ENCODE data around the gene DHRS3. TPM values are rescaled to one million over a fixed set of nuclear protein-coding genes. Genes with fewer than 3 reads are reported as not detected.
A peak's percentile ranks its signal among the peaks of the same experiment; 100 is the strongest.

DHRS3 gene
- total and polyA plus RNA-seq, 2 of the 13 experiments (the other 11 are each of a cell fraction or from before 2014, with no cell fraction given), result 48.5 to 90.5 TPM

DNA sequence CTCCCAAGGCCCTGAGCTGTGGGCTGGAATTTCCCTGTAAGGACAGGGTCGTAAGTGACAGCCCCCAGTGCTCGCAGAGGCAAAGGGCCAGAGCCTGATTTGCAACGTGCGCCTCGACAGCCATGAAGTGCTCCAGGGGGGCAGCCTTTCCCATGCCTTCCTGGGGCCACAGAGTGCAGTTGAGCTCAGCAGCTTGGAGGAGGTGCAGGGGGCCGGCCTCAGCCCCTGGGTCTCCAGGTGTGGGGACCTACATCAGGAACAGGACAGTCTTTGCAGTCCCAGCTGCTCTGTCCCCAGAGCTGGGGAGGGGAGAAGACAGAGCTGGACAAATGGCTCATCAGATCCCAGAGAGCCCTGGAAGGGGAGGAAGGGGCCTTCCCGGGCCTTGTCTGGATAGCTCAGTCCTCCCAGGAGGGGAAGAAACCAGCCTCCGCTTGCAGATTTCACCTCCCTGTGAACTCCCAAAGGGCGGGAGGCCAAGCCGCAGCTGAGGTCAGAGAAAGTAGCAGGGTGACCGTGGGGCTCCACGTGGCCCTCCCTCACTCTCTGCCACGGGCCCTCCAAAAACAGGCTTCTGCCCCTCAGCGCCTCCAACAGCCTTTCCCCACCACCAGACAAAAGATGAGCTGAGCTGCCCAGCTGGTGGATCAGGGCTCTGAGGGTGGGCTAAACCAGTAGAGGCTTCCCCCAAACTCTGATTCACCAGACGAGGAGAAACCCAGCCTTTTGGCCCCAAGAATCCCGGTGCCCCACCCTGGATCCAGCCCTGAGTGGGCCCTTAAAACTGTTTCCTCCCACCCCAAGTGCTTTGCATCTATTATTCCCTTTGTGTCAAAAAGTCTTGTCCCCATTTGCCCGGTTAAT lies 76.5 kb downstream of the DHRS3 start (continued):
- TF ChIP-seq MAZ (IDR thresholded peaks at IDR 0.05; ENCODE audit: borderline replicate concordance, low read depth, low read length) (no peak), MAZ (CRISPR knock-in tag; IDR thresholded peaks at IDR 0.05; ENCODE audit: low read depth) (no peak), RBM22 (optimal IDR thresholded peaks at IDR 0.05; ENCODE audit: low read length) (no peak), BHLHE40 (IDR thresholded peaks at IDR 0.05; ENCODE audit: low read length) (no peak), ZNF121 (CRISPR knock-in tag; IDR thresholded peaks at IDR 0.05) (no peak)
- TF ChIP-seq, protein P1, sequence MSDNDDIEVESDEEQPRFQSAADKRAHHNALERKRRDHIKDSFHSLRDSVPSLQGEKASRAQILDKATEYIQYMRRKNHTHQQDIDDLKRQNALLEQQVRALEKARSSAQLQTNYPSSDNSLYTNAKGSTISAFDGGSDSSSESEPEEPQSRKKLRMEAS (IDR thresholded peaks at IDR 0.05), result 0 out of 2 replicates have a peak, but pooled peaks have one; percentile 18

DNA sequence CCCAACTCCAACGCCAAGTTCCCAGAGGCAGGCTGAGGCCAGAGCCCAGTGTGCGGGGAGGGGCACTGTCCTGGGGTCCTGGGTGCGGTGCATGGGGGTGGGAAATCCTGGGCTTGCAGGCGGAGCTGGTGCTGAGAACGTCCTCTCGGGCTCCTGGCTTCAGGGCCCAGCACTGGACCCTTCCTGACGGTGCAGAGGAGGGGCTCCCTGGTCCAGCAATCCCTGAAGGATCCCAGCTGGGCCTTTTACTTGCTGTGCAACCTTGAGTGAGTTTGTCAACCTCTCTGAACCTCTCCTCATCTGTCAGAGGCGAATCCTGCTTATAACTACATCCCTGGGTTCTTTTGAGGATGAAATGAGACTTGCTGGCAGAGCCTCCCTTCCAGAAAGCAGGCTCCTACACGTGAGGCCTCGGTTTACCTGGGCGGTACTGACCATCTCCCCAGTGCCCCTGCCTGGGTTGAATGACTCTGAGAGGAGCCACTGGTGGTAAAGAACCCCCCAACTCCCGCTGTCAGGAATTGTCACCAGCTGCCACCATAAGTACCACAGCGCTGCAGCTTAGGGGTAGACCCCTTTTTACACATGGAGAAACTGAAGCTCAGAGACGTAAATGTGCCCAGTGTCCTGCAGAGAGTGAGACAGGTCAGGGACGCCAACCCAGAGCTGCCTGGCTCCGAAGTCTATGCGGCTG lies 77.3 kb downstream of the DHRS3 start:
- DNase-seq (ENCODE audit: low spot score), result no peak
- no TSS peak for BruUV-seq (replicated peaks)
- Histone ChIP-seq H2AFZ (ENCODE audit: low read length) (no peak overlapping the region), H3K27me3 (ENCODE audit: control insufficient read depth in 1 of 2, insufficient read depth in 2 of 2, low read length in 2 of 2) (peaks cover 0 to 17% of the 10 kb centered on the region in 2 experiments; a peak in 2 of 5 replicates), H3K36me3 (replicated peaks in 1 of 2; ENCODE audit: control insufficient read depth in 1 of 2, insufficient read depth in 2 of 2, low read length in 2 of 2) (no peaks in the 10 kb centered on the region), H3K4me2 (ENCODE audit: low read depth, low read length) (peak overlapping the region; percentile 88), H3K27ac (ENCODE audit: extremely low read length, insufficient read depth, low read length) (no peak overlapping the region), H3K4me3 (replicated peaks in 1 of 3; ENCODE audit: insufficient read depth in 1 of 3, low read depth in 2 of 3, low read length in 3 of 3) (peak overlapping the region; percentile 42 to 69 (median 43); a peak in 5 of 6 replicates), H3K79me2 (ENCODE audit: insufficient read depth, low read length) (no peaks in the 10 kb centered on the region), H3K9ac (ENCODE audit: insufficient read depth, low read depth, low read length) (peak overlapping the region; percentile 23), H3K4me1 (ENCODE audit: insufficient read depth, low read length) (peaks cover 66% of the 10 kb centered on the region), H4K20me1 (ENCODE audit: insufficient read depth, low read length) (no peaks in the 10 kb centered on the region), H3K9me3 (ENCODE audit: low read length) (no peaks in the 10 kb centered on the region)
- no peak for FAIRE-seq
- ATAC-seq, result peak; percentile 42; the same call in 1 of the 3 replicates
- ChIA-PET POLR2A (interaction anchor here (0.7 to 6.3 kb wide), 11 partner anchors 9 to 160 kb away, joined by 3 to 50 read pairs (median 6); no protein-coding TSS in a partner anchor), CTCF (ENCODE audit: low intra/inter-chr PET ratio, low total read pairs) (no interaction called here)
- intact Hi-C loops (cut with micrococcal nuclease; ENCODE audit: unreplicated experiment), result no loop called here
- in situ Hi-C loops (cut with HindIII; ENCODE audit: extremely low pct_ligation_motif_present, low pct_unique_long_range_greater_than_20kb), result no loop called here
- WGBS (ENCODE audit: low lambda C conversion rate), result 31% methylated on average over 7 of the region's 17 CpGs
- 0 out of 2 replicates have a peak, but pooled peaks have one; percentile 24 for TF ChIP-seq ARNTL (CRISPR knock-in tag; IDR thresholded peaks at IDR 0.05)
- TF ChIP-seq BRD4 (CRISPR knock-in tag; IDR thresholded peaks at IDR 0.05), result peak; percentile 48; the same call in 1 of the 2 replicates
- TF ChIP-seq ARNT2 (CRISPR knock-in tag; IDR thresholded peaks at IDR 0.05; ENCODE audit: low read depth), result 0 out of 2 replicates have a peak, but pooled peaks have one; percentile 39
- TF ChIP-seq, protein P2, sequence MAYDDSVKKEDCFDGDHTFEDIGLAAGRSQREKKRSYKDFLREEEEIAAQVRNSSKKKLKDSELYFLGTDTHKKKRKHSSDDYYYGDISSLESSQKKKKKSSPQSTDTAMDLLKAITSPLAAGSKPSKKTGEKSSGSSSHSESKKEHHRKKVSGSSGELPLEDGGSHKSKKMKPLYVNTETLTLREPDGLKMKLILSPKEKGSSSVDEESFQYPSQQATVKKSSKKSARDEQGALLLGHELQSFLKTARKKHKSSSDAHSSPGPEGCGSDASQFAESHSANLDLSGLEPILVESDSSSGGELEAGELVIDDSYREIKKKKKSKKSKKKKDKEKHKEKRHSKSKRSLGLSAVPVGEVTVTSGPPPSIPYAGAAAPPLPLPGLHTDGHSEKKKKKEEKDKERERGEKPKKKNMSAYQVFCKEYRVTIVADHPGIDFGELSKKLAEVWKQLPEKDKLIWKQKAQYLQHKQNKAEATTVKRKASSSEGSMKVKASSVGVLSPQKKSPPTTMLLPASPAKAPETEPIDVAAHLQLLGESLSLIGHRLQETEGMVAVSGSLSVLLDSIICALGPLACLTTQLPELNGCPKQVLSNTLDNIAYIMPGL (CRISPR knock-in tag; IDR thresholded peaks at IDR 0.05; ENCODE audit: borderline replicate concordance in 1 of 2, low read depth in 1 of 2), result 0 out of 4 replicates have a peak, but pooled peaks of 1 of the 2 experiments have one; percentile 39
- peak; percentile 30; the same call in 1 of the 2 replicates for TF ChIP-seq ADNP (CRISPR knock-in tag; IDR thresholded peaks at IDR 0.05)
- TF ChIP-seq MYC (CRISPR knock-in tag; IDR thresholded peaks at IDR 0.05; ENCODE audit: borderline replicate concordance), result peak; percentile 14; the same call in 1 of the 2 replicates
- 0 out of 2 replicates have a peak, but pooled peaks have one; percentile 3 for TF ChIP-seq RARA (CRISPR knock-in tag; IDR thresholded peaks at IDR 0.05)
- TF ChIP-seq TBX2 (CRISPR knock-in tag; IDR thresholded peaks at IDR 0.05; ENCODE audit: borderline replicate concordance), result peak; percentile 20; the same call in 1 of the 2 replicates
